Activated gamma-delta T cell treated with anti-CD3 and anti-CD28 coated beads, Interleukin-2, amount 50 U/mL, for 16 hours (primary cell): ENCODE measurements around the gene C3orf49.

ENCODE experiments used
- DNase-seq: peaks from one replicate; pipeline ENCODE4 v3.0.0-alpha.2; 2020; ENCODE audit warnings: low read depth

The C3orf49 gene

DNA sequence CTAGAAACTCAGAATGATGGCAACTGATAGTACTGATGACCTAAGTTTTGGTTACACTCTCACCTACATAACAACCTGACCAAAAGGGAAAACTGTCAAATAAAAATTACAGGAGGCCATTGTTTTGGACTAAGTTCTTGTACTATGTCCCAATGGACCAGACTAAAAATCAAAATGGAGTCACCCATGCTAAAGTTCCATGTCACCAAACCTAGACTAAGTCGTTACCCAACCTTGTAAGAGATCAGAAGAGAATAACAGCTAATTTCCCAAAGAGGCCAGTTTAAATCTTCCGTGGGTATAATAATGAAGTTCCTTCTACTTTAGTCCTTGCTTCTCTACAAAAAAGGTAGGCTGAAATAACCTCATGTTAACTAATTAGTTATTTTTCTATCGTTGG is 32.2 kb downstream of the C3orf49 start:
- DNase-seq, result no peak

DNA sequence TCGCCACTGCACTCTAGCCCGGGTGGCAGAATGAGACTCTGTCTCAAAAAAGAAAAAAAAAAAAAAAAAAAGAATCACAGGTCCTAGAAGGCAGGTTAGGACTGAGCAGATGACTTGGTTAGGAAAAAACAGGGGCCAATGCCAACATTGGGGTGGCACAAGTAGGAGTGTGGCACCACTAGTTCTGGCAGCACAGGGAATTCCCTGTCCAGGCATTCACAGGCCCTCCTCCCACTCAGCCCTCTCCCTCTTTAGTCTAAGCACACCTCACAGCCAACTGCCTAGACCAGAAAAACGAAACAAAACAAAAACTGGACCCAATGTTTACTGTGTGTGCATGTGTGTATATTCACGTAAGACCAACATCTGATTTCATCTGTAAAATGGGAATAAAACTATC is 34.0 kb downstream of the C3orf49 start:
- no peak for DNase-seq

DNA sequence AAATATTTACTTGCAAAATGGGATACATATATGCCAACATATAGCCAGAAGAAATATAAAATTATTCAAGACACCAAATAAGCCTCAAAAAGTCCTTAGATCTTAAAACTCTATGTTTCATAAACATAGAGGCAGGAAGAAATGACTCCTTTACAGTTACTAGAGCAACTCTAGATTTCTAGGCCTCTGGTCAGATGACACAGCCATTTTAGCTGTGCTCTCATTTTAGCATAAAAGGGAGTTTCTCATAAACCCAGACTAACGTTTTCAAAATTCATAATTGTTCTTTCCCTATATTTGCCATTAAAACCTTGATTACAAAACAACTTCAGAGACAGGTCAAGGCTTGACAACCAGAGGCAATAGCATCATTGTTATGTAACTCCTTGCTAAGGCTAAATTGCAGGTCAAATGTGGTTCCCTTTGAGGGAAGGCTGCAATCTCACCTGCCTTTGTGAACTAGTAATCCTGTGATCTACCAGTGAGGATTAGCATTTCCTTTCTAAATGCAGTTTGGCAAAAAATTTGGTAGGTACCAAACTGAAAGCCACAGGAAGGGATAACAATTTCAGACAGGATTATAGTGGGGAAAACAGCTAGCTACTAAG is 36.3 kb downstream of the C3orf49 start:
- DNase-seq, result no peak

DNA sequence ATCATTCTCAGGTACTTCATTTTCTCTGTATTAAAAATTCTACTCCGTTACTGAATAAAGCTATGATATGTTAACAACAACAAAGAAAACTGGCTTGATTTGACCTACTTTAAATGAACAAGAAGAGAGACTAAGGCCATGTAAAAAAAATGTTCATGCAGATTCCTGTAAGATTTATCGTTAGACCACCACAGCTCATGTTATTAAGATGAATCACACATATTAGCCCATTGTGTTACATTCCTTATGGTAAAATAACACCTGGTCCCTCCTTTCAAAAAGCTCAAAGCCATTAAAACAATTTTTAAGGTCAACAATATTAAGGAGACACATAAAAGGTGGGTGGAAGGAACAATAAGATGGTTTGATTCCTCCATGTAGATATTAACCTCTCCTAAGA is 38.2 kb downstream of the C3orf49 start:
- DNase-seq, result no peak

DNA sequence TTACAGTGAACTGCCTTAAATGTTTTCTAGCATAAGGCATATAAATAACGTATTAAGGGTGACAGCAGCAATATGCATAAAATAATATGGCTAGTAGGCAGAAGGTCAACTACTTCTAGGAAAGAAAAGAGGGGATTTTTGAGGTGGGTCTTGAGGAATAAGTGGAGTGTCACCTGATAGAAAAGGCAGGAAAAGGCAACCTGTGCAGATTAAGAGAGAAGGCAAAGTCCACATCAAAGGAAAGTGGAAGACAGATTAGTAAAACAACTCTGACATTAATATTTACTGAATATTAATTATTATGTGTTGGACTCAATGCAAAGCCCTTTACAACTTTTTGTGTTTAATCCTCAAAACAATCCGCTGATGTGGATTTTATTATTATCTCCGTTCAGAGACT is 41.7 kb downstream of the C3orf49 start:
- DNase-seq, result no peak

DNA sequence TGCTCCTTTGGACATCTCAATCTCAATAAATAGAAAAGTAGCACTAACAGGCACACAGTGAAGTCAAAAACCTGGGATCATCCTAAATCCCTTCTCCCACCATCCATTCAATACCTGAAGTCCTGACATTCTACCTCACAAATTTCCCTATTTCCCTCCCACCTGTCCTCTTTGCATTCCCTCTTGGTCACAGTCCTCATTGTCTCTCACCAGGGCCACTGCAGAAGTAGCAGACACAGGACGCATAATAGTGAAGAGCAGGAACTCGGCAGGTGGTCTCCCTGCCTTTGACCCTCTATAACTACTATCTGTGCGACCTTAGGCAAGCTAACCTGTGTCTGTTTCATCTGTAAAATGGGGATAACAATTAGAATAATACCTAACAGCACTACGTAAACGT is 42.2 kb downstream of the C3orf49 start:
- no peak for DNase-seq

DNA sequence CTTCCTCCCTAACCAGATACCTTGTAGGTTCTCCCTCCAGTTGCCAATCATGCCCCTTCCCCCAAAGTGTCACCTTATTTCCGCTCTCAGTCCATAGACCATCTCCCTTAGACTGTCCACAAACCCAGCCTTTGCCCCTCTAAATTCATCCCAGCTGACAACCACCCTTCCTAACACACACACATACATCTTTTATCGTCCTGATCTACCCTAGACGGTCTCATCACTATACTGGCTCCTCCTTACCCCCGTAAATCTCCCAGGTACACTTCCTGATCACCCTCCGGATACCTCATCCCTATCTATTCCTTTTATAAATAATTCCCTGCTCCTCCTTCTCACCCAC is 43.7 kb downstream of the C3orf49 start:
- DNase-seq, result no peak

DNA sequence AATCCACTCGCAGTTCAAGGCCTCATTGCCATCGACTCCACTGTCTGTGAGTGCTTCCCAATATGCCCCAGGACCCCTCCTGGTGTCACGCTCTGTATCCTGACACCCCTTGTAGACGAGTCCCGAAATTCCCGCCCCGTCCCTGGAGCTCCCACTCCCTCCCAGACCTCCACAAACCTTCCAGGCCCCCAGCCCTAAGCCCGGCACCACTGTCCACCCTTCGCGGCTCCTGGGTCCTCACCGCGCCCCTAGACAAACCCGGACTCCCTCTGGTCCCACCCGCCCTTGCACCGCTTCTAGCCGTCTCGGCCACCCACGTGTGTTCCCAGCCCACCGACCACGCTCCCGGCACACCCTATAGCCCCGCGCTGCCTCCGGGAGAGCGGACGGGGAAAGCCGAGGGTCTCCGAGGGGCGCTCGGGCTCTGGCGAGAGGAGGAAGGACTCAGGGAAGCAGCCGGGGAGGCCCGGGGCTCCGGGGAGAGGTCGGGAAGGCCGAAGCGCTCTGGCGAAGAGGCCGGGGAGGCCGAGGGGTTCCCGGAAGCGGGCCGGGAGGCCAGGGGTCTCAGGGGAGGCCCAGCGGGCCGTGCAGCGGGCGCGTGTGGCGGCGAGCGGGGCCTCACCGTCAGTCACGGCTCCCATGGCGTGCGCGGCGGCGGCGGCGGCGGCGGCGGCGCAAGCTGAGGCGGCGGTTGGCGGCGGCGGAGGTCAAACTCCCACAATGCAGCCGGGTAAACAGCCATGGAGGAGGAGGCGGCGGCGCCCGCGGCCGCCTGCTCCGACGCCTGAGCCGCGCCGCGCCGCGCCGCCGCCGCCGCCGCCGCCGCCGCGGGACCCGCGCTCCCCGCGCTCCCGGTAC is 44.3 kb downstream of the C3orf49 start, which contains the start of the genes ATXN7 and THOC7:
Gene ATXN7 (plus strand): TSS at position 718 of the 858 bp plus-strand sequence. CDS start 48,732 bp downstream, outside the sequence.
Gene THOC7 (minus strand): TSS at position 656 of the 858 bp plus-strand sequence. CDS start 15 bp downstream, at position 641.
- DNase-seq, result peak; percentile 52

DNA sequence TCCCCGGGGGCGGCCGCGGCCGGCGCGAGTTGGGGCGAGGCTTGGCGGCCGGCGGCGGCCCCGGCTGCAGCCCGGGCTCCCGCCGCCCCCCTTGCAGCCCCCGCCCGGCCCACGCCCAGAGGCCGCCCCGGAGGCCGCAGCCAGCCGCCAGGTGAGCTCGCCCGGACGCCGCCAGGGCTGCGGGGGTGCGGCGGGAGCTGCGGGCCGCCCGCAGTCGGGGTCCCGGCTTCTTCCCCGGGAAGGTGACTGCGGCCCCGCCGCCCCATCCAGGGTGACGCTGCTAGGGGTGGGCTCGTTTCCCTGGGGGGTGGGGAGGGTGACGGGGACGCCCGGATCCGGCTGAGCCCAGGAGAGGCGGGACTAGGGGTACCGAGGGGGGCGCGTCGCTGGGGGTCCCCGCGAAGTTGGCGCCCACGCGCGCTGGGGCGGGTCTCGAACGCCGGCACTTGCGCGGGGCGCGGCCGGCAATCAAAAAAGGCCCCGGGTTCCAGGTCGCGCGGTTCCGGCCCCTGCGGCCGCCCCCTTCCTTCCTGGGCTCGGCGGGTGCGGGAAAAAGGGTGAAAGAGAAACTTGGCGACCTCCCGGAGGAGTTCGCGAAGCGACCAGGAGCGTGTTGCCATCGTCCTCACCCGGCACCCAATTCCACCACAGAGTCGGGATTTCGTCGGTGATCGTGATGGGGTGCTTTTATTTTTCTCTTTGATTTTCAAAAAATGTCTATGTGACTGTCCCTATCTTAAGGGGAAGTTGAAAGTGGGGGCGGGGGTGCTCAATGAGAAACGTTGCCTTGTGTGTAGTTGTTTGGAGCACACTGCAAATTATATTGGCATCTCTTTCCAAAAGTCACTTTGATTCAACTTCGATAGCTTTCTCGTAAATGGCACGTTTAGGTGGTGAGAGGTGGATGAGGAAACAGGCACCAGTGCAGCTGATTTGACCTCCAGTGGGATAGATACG is 45.2 kb downstream of the C3orf49 start:
- peak; percentile 35 for DNase-seq

DNA sequence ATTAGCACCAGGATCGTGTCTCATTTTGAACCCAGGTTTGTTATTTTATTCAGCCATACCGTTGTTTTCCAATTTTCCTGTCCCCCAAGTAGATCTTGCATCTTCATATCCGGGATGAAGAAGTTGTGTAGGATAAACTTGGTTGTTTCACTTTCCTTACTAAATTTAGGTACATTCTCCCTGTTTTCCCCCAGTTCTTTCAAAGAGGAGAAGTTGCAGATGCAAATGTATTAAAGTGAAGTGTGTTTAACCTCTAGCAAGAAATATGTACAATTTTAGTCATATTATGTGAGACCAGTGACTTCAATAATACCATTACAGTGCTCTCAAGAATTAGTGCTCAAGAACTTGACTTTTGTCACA is 45.8 kb downstream of the C3orf49 start:
- DNase-seq, result no peak

DNA sequence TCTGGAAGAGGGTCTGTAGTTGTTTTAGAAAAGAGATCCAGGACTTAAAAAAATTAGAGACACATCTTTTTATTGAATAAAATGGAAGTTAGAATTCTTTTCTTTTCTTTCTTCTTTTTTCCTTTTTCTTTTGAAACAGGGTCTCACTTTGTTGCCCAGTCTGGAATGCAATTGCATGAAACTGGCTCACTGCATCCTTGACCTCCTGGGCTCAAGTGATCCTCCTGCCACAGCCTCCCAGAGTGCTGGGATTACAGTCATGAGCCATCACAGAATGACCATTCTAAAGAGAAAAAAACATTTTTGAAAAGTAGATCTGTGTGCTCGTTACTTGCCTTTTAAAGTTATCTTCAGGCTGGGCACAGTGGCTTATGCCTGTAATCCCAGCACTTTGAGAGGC is 48.1 kb downstream of the C3orf49 start:
- DNase-seq, result no peak

DNA sequence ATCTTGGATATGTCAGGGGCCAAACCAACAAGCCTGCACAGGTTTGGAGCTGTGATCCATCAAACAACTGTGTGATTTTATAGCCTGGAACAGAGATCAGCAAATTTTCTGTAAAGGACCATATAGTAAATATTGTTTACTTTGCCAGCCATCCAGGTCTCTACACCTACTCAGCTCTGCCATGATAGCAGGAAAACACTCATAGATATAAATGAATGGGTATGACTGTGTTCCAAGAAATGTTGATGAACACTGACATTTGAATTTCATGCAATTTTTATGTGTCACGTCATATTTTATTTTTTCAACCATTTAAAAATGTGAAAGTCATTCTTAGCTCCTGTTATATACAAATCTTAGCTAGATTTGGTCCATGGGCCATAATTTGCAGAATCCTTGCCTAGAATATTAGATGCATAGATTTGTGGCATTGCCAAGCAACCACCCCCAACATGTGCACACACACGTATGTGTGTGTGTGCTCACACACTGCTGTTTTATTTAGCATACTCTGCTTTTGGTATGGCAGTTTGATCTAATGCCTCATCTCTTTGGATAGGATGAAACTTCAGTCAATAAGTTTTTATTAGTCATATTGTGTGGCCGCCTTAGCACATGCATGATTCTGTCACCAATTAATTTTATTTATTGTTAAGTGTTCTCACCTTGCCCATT is 51.0 kb downstream of the C3orf49 start:
- DNase-seq, result no peak

DNA sequence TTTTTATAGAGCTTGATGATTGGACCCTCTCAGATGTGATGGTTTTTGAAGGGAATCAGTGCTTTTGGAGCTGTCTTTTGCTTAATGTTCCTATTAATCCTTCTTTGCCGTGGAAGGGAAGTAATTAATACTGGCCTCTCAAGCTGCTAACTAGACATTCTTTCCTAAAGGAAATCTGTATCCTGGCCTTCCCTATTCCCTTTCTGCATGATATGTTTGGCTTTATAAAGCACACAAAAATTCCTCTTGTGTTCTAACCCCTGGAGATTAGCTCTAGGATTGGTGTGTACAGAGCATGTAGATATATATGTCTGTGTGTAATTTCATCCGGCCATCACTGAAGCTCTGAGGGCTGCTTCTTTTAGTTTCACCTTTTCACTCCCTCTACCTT is 51.5 kb downstream of the C3orf49 start:
- DNase-seq, result no peak

DNA sequence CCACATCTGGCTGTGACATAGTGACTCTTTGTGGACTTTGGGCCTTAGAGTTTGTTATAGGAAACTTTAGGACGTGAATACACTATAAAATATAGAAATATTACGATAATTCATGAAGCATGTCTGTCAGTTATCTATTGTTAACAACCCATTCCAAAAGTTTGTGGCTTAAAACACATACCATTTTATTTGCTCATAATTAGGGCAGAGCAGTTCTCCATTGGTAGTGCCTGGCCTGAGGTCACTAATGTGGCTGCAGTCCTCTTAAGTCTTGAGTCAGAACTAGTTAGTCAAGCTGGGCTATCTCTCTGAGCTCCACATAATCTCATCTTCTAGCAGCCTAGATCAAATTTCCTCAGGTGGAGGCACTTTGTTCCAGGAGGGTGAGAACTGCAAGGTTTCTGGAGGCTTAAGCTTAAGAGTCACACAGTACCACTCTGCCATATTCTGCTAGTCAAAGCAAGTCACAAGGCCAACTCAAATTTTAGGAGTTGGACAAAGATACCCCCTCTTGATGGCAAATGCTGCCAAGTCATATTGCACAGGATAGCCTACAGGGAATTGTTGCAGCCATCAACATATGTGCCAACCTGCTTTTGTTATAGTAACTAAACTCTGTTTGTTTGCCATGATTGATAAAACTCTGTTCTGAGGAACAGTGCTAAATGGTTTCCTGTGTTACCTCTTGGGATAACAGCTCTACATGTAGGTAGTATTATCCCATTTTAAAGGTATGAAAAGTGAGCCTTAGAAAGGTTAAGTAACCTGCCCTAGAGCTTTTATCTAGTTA is 53.2 kb downstream of the C3orf49 start:
- no peak for DNase-seq

DNA sequence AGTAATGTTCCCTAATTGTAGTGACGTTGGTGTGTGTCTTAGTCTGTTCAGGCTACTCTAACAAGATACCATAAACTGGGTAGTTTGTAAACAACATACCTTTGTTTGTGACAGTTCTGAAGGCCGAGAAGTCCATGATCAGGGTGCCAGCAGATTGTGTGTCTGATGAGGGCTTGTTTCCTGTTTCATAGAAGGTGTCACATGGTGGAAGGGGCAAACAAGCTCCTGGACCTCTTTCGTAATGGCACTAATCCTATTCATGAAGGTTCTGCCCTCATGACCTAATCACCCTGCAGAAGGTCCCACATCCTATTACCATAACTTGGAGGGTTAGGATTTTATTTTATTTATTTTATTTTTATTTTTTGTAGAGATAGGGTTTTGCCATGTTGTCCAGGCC is 55.7 kb downstream of the C3orf49 start:
- DNase-seq, result no peak

DNA sequence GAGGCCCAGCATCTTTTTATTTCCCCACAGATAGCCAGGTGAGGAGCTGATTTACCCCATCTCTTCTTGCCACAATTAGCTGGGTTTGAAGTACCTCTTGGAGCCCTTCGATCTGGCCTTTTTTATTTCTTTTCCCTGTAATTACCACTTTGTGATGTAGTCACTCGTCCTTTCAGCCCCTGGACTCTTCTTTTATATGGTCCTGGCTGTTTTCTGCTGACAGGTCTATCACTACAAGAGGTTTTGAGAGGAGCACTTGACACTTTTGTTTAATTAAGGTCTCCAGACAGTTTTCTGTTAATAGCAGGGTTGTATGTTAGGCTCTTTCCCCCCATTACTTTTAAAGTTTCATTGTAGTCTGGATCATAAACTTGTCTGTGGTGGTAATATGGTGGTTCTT is 56.4 kb downstream of the C3orf49 start:
- no peak for DNase-seq

DNA sequence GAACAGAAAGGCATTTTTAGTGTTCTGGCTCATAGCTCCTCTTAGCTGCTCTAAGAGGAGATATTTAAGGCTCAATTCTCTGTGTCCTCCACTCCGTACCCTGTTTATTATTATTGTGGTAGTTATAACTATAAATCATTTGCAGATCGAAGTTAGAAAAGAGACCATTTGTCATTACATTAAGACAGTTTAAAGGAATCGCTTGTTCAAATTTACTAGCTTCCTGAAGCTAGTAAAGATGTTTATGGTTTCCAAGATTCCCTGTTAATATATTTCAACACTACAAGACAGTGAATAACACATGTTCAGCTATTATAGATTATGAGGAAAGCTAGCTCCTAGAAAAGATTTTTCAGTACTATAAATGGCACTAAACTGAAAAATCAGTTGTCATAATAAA is 57.2 kb downstream of the C3orf49 start:
- DNase-seq, result no peak

DNA sequence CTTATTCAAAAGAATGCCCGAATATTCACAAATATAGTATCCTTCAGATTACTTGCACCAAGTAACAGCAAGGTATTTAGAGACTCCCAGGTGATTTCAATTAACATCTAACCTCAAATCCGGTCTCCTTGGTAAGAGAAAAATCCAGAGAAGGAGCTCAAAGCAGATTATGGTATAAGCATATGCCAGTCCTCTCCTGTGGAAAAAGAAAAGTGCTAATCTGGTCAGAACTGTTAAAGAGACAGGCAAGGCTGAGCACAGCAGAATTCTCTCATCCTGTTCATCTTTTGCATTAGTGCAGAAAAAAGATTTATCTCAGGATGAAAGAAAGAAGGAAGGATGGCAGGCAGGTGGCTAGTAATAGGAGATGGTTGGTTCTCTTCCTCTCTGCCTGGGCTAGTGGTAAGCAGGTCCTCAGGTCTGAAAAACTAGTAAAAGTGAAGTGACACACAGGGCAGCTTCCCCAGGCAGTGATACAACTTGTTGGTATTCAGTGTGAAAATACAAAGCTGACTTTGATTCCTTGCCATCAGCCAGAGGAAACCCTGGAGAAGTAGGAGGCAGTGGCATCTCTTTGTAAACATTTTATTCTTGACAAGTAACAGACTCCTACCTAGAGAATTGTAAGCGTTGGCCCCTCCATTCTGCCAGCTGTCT is 58.8 kb downstream of the C3orf49 start:
- DNase-seq, result no peak

DNA sequence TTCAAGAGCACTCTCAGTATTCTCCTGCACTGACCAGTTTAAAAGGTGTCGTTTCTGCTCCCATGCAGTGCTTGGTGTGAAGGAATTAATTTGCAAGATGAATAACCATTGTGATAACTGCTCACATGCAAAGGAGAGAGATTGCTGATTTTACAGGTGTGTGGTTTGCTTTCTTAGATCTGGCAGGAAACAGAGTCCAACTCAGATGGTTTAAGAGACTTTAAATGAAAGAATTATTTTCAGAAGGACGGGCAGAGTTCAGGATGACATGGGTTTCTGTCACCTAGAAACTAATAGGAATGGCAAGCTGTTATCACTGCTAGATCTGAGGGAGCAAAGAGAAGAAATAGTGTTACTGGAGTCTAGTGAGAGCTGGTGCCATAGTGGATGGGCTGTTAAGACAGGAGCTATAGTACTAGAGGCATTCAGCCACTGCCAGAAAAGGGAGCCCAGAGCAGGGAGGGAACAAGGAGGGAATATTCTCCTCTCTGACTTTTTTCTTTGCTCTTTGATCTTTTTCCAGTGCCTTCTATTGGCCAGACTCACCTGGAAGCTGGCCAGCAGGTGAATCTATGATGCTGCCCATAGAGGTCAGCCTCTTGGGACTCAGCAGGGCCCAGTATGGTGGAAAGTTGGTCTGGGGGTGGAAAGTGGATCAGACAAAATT is 59.4 kb downstream of the C3orf49 start:
- no peak for DNase-seq

DNA sequence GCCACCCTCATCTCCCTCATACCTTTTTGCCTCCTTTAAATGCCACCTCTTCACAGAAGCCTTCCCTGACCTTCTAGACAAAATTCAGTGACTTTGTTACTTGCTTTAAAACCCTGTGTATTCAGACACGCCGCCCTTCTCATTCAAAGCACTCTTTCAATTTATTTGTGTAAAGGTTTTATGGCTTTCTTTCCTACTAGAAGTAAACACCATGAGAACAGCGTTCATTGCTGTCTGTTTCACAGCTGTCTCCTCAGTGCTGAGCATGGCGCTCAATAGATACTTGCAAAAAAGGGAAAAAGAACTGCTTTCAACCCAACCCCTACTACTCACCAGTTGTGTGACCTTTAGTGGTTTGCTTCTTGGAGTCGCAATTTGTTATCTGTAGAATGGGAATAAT is 61.6 kb downstream of the C3orf49 start:
- DNase-seq, result no peak
